ENCODE measurements around the gene CDIP1. TPM values are rescaled to one million over a fixed set of nuclear protein-coding genes. Genes with fewer than 3 reads are reported as not detected.

CDIP1 gene
- total RNA-seq, 4 donors from 2014 or later: 7.3 to 18.3 (median 8.6) TPM

DNA sequence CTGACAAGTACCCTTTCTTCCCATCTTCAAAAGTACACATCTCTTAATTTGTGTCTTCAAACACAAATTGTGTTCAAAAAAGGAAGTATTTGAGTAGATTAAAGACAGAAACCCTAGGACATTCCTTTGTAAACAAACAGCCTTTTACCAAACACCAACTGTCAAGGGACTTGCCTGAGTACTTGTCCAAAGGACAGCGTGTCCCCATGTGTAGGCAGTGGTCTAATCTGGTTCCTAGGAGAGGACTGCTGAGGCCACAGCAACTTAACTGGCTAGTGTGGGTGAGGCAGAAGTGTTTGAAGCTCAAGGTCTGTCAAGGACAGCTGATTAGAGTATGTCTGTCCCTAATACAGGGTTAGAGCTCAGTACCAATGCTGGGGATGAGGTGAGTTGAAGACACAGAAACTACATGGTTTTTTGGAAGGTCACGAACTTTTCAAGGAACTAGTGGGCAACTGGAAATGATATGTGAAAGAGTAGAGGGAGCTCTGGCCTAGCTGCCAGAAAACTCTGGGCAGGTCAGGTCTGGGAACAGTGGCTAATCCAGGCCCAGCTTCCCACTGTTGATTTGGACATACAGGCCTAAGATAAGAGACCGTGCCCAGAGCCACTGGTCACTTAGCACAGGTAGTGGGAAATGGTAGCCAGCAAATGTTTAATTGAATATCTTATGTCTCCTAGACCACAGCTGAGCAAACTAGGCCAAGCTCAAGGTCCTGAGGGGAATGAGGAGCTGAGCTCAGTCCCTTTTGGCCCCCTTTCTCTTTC, 52.3 kb downstream of the CDIP1 start:
- TF ChIP-seq, protein P1, sequence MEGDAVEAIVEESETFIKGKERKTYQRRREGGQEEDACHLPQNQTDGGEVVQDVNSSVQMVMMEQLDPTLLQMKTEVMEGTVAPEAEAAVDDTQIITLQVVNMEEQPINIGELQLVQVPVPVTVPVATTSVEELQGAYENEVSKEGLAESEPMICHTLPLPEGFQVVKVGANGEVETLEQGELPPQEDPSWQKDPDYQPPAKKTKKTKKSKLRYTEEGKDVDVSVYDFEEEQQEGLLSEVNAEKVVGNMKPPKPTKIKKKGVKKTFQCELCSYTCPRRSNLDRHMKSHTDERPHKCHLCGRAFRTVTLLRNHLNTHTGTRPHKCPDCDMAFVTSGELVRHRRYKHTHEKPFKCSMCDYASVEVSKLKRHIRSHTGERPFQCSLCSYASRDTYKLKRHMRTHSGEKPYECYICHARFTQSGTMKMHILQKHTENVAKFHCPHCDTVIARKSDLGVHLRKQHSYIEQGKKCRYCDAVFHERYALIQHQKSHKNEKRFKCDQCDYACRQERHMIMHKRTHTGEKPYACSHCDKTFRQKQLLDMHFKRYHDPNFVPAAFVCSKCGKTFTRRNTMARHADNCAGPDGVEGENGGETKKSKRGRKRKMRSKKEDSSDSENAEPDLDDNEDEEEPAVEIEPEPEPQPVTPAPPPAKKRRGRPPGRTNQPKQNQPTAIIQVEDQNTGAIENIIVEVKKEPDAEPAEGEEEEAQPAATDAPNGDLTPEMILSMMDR (IDR thresholded peaks at IDR 0.05; ENCODE audit: low read depth): no peak

DNA sequence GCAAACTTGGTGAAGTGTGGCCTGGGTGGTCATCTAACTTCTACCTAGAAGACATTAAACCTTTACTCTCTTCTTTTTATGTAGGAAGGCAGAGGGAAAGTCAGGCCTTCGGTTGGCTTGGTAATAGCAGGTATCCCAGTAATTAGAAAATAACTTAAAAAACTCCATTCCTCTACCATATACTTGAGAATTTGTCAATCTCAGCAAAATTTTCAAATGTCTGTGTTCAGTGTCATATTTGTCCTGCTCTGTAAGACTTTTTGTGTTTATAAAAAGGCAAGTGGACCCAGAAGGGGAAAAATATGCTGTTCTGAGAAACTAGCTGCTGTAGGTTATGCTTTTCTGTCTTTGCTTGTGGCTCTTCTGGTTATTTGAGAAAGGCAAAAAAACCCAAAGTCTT, 56.6 kb downstream of the CDIP1 start:
- TF ChIP-seq, protein P1 (IDR thresholded peaks at IDR 0.05; ENCODE audit: low read depth): no peak

DNA sequence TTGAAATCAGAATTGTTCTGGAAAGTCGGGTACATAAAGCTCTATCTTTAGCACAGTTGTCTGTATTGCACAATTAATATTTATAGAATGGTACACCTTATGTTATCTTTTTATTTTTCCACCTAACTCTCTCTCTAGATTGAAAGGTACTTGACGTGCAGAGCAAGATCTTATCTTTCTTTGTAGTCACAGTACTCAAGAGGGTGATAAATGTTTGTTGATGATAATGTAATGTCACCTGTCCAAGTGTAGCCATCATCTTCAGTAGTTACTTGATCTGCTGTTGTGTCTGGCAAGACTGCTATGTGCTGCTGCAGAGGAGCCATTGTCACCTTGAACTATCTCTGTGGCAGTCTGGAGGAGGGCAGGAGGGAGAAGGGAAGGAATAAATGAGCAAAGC, 57.0 kb downstream of the CDIP1 start:
- TF ChIP-seq, protein P1 (IDR thresholded peaks at IDR 0.05; ENCODE audit: low read depth): no peak

DNA sequence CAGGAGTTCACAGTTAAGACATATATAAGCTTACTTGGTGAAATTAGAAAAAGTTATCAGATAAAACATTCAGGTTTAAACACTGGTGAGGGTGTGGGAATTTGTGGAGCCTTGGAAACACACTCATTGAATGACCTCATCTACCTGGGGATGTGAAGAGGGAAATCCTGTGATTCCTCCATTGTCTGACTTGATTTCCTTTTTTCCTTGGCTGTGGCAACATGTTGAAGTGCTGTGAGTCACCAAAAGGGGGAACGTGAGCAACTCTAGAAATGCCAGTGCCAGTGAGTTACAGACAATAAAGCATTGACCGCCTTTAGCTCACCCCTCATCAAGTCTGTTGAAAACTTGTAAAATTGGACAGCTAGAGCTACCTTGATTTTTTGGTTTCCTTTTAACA, 60.6 kb downstream of the CDIP1 start:
- TF ChIP-seq, protein P1 (IDR thresholded peaks at IDR 0.05; ENCODE audit: low read depth): no peak

DNA sequence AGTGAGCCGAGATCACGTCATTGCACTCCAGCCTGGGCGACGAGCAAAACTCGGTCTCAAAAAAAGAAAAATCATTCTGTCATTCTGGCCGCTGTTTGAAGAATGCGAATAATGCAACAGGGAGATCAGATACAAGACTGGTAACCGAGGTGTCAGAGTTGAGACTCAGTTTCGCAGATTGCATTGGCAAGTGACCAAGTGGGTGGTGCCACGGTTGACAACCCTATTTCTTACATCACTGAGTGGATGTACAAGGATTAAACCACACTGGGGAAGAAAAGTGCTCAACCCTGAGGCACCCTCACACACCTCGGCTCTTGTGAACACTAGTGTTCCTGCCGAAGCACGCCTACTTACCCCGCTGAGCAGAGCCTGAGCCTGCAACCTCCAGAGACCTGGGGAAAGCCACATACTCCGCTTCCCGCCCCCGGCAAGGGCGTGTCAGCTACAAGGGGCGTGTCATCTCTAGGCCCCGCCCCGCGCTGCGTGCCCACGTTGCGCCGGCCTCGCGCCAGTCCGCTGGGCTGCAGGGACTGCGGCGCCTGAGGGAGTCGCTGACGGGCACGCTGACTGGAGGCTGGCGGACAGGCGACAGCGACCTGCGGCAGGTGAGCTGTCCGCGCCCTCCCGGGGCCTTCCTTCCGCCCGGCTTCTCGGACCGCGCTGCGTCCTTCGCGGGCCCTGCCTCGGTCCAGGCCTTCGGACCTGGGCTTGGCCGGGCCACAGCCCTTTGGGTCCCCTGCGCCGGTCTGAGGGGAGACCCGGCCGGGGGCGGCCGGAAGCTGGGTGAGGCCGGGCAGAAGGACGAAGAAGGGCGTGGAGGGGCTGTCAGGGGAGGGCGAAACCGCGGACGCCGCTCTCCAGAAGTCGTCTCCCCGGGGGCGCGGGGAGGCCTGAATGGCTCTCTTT, 62.4 kb downstream of the CDIP1 start, which contains the start of gene HMOX2:
Gene HMOX2 (plus strand): TSS at position 519 of the 909 bp plus-strand sequence. CDS start 29,127 bp downstream, outside the sequence.
- TF ChIP-seq, protein P1 (IDR thresholded peaks at IDR 0.05; ENCODE audit: low read depth): no peak

DNA sequence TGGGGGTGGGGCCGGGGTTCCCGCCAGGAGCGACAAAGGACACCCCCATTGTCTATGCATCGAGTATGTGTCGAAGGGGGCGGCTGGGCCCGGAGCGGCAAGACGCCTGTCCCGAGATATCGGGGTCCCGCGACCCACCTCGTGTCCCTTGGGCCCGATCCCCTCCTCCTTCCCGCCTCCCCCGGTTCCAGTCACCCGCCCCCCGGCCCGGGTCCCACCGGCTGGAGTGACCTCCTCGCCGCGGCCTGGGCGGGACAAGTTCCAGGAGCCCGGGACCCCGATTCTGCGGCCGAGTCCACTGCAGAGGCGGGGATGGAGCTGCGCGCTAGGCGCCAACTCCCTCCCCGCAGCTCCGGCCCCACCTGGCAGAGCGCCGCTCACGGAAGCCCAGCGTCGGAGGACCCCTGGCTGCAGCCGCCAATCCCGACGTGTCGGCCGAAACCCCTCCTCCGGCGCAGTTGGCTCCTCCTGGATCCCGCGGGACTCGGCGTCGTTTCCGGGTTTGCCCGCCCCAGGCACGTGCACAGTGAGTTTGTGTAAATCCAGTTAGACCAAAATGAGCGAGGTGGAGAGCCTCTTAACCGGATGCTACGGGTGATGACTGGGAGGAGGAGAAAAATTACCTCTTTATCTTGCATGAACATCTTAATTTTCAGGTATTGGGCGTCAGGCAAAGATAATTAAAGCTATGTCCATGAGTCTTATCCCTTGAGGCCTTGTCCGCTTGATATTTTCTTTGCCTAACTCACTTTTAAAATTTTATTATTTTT, 64.2 kb downstream of the CDIP1 start, which contains the start of gene NMRAL1:
Gene NMRAL1 (minus strand): TSS at position 434 of the 770 bp plus-strand sequence. CDS start 493 bp downstream, outside the sequence.
- TF ChIP-seq, protein P1 (IDR thresholded peaks at IDR 0.05; ENCODE audit: low read depth): no peak
